Endothelial cell (in vitro differentiated cells): ENCODE measurements around the gene TSC22D2. TPM values are rescaled to one million over a fixed set of nuclear protein-coding genes. Genes with fewer than 3 reads are reported as not detected.

Experiments used
- DNase-seq: peaks from one replicate; pipeline ENCODE4 v3.0.0; 2021; ENCODE audit warnings: low spot score
- H3K27ac Mint-ChIP-seq: one replicate; pipeline ENCODE4 v1.8.0; 2021; ENCODE audit warnings: mixed read lengths, inconsistent platforms; ENCODE audit not compliant: unreplicated experiment
- H3K27me3 Mint-ChIP-seq: one replicate; pipeline ENCODE4 v1.8.0; 2021; ENCODE audit warnings: mild to moderate bottlenecking, moderate library complexity, mixed read lengths, inconsistent platforms; ENCODE audit not compliant: unreplicated experiment
- H3K36me3 Mint-ChIP-seq: one replicate; pipeline ENCODE4 v1.8.0; 2021; ENCODE audit warnings: mild to moderate bottlenecking, low read depth, mixed read lengths, inconsistent platforms; ENCODE audit not compliant: unreplicated experiment
- H3K4me1 Mint-ChIP-seq: one replicate; pipeline ENCODE4 v1.8.0; 2021; ENCODE audit warnings: mild to moderate bottlenecking, mixed read lengths, inconsistent platforms; ENCODE audit not compliant: unreplicated experiment
- H3K4me3 Mint-ChIP-seq: one replicate; pipeline ENCODE4 v1.8.0; 2021; ENCODE audit warnings: mild to moderate bottlenecking, mixed read lengths, inconsistent platforms; ENCODE audit not compliant: unreplicated experiment
- H3K9me3 Mint-ChIP-seq: one replicate; pipeline ENCODE4 v1.8.0; 2021; ENCODE audit warnings: mixed read lengths, inconsistent platforms; ENCODE audit not compliant: unreplicated experiment
- CTCF ChIP-seq: fragments of 200-600 bp; sonication (generic); IDR thresholded peaks from one replicate; pipeline ENCODE4 v1.5.0; 2021; ENCODE audit warnings: antibody characterized with exemption; ENCODE audit not compliant: unreplicated experiment
- total RNA-seq: library from RNA; stranded (reverse); fragmentation: NEBNext Ultra II Directional; extraction: Animal tissue kit (Norgen Biotek cat#: 25700); gene quantifications from one replicate; pipeline ENCODE4 v1.2.1, GENCODE V29; 2021; ENCODE audit not compliant: unreplicated experiment

Gene TSC22D2
- total RNA-seq, 1 donor from 2014 or later = 38.8 TPM

DNA sequence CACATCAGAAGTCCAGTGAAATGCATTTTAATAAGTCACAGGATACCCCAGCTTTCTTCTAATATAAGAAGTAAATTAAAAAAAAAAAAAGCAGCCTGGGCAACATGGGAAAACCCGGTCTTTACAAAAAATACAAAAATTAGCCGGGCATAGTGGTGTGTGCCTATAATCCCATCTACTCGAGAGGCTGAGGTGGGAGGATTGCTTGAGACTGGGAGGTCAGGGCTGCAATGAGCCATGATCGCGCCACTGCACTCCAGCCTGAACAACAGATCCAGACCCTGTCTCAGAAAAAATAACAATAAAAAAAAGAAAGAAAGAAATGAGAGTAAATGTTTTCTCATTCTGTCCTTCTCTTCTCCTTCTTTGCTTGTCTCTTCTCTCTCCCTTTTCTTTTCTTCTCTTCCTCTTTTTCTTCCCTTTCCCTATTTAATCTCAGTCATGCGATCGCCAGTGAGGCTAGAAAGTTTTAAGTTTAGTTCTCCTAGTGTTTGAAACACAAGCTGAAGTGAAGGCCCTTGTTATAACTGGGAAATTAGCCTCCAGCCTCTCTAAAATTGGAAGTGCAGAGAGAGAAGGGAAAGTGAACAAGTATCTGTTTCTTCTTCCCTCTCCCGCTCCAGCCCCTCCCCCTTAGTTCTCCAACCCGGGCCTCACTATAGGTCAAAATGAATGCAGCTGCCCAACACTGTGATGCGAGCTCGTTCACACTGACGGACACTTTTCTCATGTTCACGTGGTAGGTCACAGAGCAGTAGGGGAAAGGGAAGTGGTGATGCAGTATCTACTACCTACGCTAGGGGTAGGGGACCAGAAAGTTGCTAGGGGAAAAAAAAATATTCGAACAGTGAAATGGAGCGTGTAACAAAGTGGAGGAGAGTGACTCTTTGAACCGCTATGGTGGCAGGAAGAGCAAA, 23.5 kb upstream of the TSC22D2 start:
- Mint-ChIP-seq H3K9me3 (no peaks in the 10 kb centered on the region), H3K4me1 (peaks cover 12% of the 10 kb centered on the region), H3K27ac (peak overlapping the region; percentile 24), H3K4me3 (no peak overlapping the region), H3K36me3 (no peaks in the 10 kb centered on the region), H3K27me3 (no peaks in the 10 kb centered on the region)
- DNase-seq = peak; percentile 32
- peak; percentile 33 for TF ChIP-seq CTCF

DNA sequence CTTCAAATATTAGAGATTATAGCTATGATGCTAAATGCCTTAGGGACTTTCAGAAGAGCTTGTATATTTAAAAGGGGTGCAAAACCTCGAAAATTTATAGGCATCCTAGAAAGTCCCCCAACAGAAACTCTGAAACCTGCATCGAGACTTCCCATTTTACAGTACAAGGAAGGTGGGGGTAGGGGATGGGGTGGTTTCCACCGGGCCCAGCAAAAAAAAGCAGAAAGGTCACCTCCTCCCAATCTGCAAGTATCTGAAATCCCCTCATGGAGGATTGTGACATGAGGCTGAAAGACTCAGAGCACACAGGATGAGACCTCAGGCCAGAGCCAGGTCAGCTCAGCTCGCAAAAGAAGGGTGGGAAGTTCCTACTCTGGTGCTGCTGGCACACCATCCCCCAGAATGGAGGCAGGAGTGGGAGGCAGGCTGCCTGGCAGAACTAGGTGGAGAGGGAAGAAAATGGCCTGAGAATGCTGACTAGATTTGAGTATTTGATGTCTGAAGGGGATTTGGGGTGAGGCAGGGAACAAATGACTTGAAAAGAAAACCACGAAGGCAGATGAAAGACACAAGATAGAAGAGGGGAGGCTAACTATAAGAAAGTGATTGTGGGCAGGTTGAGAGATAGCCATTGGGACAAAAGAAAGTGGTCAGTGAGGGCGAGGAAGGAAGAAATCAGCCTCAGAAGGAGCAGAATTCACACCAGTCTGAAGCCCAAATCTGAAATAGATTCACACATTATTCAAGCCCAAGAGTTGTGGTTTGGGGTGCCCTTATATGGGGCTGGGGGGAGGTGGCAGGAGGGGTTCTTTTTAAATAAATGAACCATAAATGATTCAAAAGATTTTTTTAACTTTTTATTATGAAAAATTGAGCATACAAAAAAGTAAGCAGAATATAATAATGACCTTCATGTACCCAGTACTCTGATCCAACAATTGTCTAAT, 22.5 kb upstream of the TSC22D2 start:
- H3K27ac Mint-ChIP-seq = no peak overlapping the region
- no peak for DNase-seq

DNA sequence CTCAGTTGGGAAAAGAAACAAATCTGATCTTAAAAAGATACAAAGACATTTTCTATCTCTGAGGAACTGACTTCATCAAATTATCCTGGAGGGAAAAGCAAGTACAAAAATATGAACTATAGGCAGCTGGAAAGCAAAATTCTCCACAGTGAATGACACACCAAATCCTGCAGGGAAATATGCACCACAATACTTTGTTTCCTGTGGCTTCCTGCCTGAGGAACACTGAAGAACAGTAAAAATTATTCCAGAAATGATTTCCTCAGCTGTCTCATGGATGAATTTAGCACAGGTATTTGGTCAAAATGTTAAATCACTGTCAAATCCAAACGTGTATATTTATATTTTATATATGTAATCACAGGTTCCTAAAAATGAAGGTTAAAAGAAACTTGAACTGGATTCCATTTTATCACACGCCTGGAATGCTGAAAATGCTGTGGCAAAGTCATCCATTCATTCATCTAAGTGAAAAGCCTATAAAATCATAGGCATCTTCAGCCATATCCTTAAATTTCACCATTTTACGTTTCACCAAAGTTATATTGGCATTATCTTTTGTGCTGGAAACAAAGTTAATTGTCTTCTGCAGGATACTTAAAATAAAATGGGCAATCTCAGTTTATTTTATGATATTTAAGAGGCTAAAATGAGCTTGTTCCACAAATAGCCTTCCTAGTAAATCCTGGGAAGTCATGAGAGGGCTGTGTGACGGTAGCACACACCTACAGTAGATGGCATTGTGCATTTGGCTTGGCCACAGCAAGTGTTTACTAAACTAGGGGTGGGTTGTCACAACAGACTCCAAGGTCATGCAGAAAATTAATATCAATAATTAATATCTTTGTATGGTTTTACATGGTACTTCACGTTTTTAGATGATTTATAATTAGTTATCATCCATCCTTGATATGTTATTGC, 19.3 kb upstream of the TSC22D2 start:
- H3K27ac Mint-ChIP-seq = no peak overlapping the region
- no peak for DNase-seq
- no peaks in the 10 kb centered on the region for H3K36me3 Mint-ChIP-seq
- H3K27me3 Mint-ChIP-seq = no peaks in the 10 kb centered on the region
- TF ChIP-seq CTCF = no peak
- peaks cover 10% of the 10 kb centered on the region for H3K4me1 Mint-ChIP-seq
- H3K4me3 Mint-ChIP-seq = no peak overlapping the region
- H3K9me3 Mint-ChIP-seq = no peaks in the 10 kb centered on the region

More for the DNA sequence above, 22.5 kb upstream of the TSC22D2 start:
- Mint-ChIP-seq H3K36me3 (no peaks in the 10 kb centered on the region), H3K27me3 (no peaks in the 10 kb centered on the region), H3K4me3 (no peak overlapping the region), H3K9me3 (no peaks in the 10 kb centered on the region), H3K4me1 (peaks cover 15% of the 10 kb centered on the region)
- peak; percentile 3 for TF ChIP-seq CTCF

- H3K9me3 Mint-ChIP-seq = no peaks in the 10 kb centered on the region
- H3K4me1 Mint-ChIP-seq = peaks cover 4% of the 10 kb centered on the region
- no peak for DNase-seq
- H3K27ac Mint-ChIP-seq = no peak overlapping the region
- no peaks in the 10 kb centered on the region for H3K36me3 Mint-ChIP-seq
- no peaks in the 10 kb centered on the region for H3K27me3 Mint-ChIP-seq
- no peak for TF ChIP-seq CTCF
- H3K4me3 Mint-ChIP-seq = no peak overlapping the region
Measured at GRCh38 chr3:150390087-150390486, 18.0 kb upstream of the TSC22D2 start.
